Esophagus muscularis mucosa (tissue), 4 donors: ENCODE results near the gene TLR8.

Experiments
- CTCF ChIP-seq, 3 experiments: fragments of 200-600 bp in 2 of 3; fragments of 450-650 bp in 1 of 3; sonication (generic) in 2 of 3; IDR thresholded peaks; one replicate each; pipeline ENCODE4 v1.5.1; 2017 to 2019; ENCODE audit warnings: antibody characterized with exemption in 3 of 3, mild to moderate bottlenecking in 2 of 3, moderate library complexity in 1 of 3
- EP300 ChIP-seq: sonication (generic); formaldehyde crosslinking; IDR thresholded peaks from one replicate; pipeline ENCODE4 v1.6.1; 2017; ENCODE audit warnings: antibody characterized with exemption
- POLR2A ChIP-seq: fragments of 450-650 bp; IDR thresholded peaks from one replicate; pipeline ENCODE4 v1.6.1; 2017; ENCODE audit warnings: antibody characterized with exemption, moderate library complexity, mild to moderate bottlenecking, low read depth
- POLR2AphosphoS5 ChIP-seq, 2 donors: sonication (generic); formaldehyde crosslinking; IDR thresholded peaks; one replicate each; pipeline ENCODE4 v1.6.1; 2017; ENCODE audit warnings: antibody characterized with exemption in 2 of 2

- peak; percentile 46 to 69 (median 65) for TF ChIP-seq CTCF (IDR thresholded peaks at IDR 0.05)
- no peak for TF ChIP-seq EP300
- no peak for TF ChIP-seq POLR2A
- TF ChIP-seq POLR2AphosphoS5 (IDR thresholded peaks at IDR 0.05): peak in 1 of 2 donors; percentile 30
These were observed 64.3 kb downstream of the TLR8 start for GRCh38 chrX:12970691-12971202.
